CD4-positive, alpha-beta T cell treated with Interleukin-4 for 4 hours (primary cell): Measurements from ENCODE around the gene EIF5B.
A peak's percentile ranks its signal among the peaks of the same experiment; 100 is the strongest.
"Not testable (repeated sequence)": the region's sequence is repeated elsewhere in the genome, so short reads cannot be mapped to it uniquely, and the experiment has no call there.

Source experiments
- DNase-seq: peaks from one replicate; pipeline ENCODE4 v3.0.0-alpha.2; 2020

EIF5B gene

GRCh38 chr2:99337113-99338028 lies at the start of gene EIF5B:
Gene EIF5B, plus strand, starts transcription at chr2:99337389. Its CDS starts 166 bp downstream, at chr2:99337555.
- peak; percentile 97 for DNase-seq

GRCh38 chr2:99297994-99298393 lies 39.2 kb upstream of the EIF5B start:
- DNase-seq, result no peak

DNA sequence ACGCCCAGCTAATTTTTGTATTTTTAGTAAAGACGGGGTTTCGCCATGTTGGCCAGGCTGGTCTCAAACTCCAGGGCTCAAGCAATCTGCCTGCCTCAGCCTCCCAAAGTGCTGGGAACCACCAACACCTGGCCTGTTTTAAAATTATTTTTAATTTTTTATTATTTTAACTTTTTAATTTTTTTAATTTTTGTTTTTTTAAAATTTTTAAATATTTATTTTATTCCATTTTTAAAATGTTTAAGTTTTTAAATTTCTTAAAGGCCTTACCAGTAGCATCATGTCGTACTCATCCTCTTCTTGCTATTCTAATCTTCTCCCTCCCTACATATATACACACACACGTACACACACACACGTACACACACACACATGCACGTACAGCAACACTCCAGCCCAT lies 37.6 kb upstream of the EIF5B start:
- no peak for DNase-seq

DNA sequence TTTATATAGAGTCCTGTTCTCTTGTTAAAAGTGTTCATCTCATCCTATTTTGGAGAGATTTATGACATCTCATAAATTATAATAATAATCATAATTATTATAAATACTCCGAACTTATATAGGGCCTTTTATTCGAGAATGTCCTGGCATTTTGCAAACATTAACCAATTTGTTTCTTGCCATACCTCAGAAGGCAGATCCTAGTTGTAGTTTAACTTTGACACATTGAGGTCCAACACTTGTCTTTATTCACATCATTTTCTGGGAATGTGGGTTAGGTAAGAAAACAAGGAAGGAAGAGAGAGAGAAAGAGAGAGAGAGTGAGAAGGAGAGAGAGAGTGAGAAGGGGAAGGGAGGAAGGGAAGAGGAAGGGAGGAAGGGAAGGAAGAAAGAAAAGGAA lies 36.1 kb upstream of the EIF5B start, which contains the start of gene LYG1:
TSS of gene LYG1 (minus strand) at position 101 of the 400 bp plus-strand sequence. CDS start 5,527 bp downstream, outside the sequence.
- not testable (repeated sequence) for DNase-seq

- DNase-seq, result no peak
These were observed 19.9 kb upstream of the EIF5B start for GRCh38 chr2:99317161-99317872.

DNA sequence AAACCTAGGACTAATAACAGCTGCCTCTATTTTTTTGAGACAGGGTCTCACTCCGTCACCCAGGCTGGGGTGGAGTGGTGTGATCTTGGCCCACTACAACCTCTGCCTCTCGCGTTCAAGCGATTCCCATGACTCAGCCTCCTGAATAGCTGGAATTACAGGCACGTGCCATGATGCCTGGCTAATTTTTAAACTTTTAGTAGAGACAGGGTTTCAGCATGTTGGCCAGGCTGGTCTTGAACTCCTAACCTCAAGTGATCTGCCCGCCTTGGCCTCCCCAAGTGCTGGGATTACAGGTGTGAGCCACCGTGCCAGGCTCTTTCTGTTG lies 19.4 kb upstream of the EIF5B start:
- DNase-seq, result not testable (repeated sequence)

DNA sequence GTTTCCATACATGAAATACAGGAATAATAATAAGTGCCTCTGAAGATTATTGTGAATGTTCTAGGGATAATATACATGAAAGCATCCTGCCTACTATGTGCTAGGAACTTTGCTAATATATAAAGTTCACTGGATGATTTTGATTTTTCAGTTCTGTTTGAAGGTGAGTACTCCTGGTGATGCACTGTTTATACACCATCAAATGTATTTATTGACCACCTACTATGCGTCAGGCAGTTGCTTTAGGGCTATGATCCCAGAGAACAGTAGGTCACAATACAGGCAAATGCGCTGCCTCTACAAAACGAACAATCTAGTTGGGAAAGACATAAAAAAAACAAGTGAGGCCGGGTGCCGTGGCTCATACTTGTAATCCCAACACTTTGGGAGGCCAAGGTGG lies 11.8 kb upstream of the EIF5B start:
- no peak for DNase-seq

GRCh38 chr2:99335911-99336803 lies 1.0 kb upstream of the EIF5B start, which contains the start of gene TXNDC9:
Gene TXNDC9, minus strand, starts transcription at chr2:99336333. Its CDS starts 3,123 bp downstream, at chr2:99333210.
- peak; percentile 99 for DNase-seq

DNA sequence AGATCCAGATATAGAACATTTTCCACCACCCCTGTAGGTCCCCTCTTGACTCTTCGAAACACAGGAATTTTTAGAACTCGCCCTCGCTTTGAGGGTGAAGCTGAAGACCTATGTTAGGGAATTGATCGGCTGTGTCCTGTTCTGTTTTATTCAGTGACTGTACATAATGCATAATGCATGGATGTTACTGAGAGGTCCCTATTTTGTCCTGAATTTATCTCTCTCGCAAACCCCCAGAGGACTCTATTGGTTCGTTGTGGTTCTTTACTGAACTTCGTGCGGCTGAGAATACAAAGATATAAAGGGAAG lies 431 bp upstream of the EIF5B start:
- DNase-seq, result no peak

- peak; percentile 29 for DNase-seq
These were observed 918 bp downstream of the EIF5B start for GRCh38 chr2:99338029-99338585.

GRCh38 chr2:99340669-99341236 lies 3.6 kb downstream of the EIF5B start:
- DNase-seq, result no peak

- no peak for DNase-seq
These were observed 5.3 kb downstream of the EIF5B start for GRCh38 chr2:99342536-99342935.

DNA sequence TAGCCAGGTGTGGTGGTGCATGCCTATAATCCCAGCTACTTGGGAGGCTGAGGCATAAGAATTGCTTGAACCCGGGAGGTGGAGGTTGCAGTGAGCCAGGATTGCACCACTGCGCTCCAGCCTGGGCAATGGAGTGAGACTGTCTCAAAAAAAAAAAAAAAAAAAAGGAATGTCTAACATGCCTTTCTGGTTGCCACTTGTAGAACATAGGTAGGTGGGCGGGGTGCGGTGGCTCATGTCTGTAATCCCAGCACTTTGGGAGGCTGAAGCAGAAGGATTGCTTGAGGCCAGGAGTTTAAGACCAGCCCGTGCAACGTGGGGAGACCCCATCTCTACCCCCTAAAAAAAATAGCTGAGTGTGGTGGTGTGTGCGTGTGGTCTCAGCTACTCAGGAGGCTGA lies 8.3 kb downstream of the EIF5B start:
- DNase-seq, result not testable (repeated sequence)

DNA sequence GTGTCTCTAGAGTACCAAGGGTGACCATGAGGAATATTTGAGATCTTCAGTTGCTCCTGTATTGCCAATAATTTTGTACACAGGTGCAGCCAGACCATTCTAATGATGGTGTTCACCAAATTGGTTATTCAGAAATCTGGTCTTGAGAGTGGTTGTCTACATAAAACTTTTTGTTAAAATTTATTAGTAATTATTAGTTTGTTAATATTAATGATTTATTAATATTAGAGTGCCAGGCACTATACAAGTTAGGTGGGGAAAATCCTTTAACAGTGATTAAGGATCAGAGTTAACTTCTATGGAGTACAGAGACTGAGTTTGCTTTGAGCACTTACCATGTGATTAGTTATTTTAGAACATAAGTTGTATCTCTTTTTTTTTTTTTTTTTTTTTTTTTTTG lies 9.0 kb downstream of the EIF5B start:
- no peak for DNase-seq

- no peak for DNase-seq
These were observed 11.0 kb downstream of the EIF5B start for GRCh38 chr2:99348173-99348572.

DNA sequence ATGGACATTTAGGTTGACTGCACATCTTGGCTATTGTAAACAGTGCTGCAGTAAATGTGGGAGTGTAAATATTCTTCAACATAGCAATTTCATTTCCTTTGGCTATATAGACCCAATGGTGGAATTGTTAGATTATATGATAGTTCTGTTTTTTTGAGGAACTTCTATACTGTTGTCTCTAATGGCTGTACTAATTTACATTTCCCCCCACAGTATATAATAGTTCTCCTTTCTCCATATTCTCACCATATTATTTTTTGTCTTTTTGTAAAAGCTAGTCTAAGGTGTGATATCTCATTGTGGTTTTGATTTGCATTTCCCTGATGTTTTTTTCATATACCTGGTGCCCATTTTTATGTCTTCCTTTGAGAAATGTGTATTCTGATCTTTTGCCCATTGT lies 13.0 kb downstream of the EIF5B start:
- DNase-seq, result no peak

DNA sequence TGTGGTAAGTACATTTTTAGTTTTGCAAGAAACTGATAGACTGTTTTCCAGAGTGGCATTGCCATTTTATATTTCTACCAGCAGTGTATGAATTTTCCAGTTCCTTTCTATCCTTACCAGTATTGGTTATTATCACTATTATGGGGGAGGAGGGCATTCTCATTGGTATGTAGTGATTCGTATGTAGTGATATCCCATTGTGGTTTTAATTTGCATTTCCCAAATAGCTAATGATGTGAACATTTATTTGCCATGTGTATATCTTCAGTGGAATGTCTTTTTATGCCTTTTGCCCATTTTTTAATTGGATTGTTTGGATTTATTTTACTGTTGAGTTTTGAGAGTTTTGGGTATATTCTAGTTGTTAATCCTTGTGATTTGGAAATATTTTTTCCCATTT lies 16.9 kb downstream of the EIF5B start:
- DNase-seq, result no peak

- not testable (repeated sequence) for DNase-seq
These were observed 17.6 kb downstream of the EIF5B start for GRCh38 chr2:99354825-99355224.

- no peak for DNase-seq
These were observed 19.7 kb downstream of the EIF5B start for GRCh38 chr2:99356853-99357252.

DNA sequence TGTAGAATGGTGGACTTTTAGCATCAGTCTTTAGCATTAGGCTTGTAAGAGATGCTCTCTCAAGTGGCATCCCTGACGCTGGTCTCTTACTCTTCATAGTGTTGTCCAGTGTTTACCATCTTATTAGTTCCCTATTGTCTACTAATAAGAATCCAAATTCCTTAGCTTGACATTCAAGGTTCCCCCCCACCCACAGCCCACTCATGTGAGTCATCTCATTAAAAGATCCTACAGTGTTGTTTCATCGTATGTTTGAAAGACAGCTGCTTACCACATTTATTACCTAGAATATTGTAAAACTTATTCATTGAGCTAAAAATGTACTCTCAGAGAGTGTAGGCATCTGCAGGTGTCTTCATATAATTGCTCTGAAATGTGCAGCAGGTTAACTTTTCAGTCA lies 28.5 kb downstream of the EIF5B start:
- DNase-seq, result no peak

- not testable (repeated sequence) for DNase-seq
These were observed 31.7 kb downstream of the EIF5B start for GRCh38 chr2:99368854-99369253.

DNA sequence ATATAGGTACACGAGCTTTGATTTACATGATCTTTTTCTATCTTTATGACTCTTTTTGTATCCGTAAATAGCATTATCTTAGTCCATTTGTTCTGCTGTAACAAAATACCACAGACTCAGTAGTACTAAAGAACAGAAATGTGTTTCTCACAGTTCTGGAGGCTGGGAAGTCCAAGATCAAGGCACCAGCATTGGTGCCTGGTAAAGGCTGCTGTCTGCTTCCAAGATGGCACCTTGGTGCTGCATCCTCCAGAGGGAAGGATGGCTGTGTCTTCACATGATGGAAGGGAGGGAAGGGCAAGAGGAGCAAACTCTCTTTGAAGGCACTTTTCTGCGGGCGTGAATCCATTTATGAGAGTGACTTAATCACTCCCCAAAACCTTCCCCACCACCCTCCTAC lies 36.0 kb downstream of the EIF5B start:
- no peak for DNase-seq
